CD4-positive, alpha-beta T cell treated with Interleukin-10 for 1 hour (primary cell): ENCODE data around the gene BACH2.

Source experiments
- DNase-seq: peaks from one replicate; pipeline ENCODE4 v3.0.0-alpha.2; 2020

The BACH2 gene

GRCh38 chr6:90274451-90275030 is 22.1 kb downstream of the BACH2 start:
- peak; percentile 90 for DNase-seq

DNA sequence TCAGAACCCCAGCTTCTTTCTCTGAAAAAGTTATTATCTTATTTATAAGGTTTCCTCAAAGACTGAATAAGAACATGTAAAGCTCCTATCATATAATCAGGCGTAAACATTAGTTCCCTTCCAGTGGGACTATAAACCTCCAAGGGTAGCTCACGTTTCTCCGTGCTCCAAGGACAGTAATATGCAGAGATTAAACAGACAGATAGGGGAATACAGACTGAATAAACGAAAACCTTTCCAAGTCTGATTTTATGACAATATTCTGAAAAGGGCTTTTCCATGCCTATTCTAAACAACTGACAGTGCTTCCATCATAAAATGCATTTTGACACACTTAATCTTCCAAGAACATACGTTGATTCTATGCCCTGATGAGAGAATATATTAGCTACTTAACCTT is 22.8 kb downstream of the BACH2 start:
- DNase-seq, result no peak

GRCh38 chr6:90272895-90273294 is 23.7 kb downstream of the BACH2 start:
- DNase-seq, result no peak

- no peak for DNase-seq
Observed at GRCh38 chr6:90271831-90272230, 24.8 kb downstream of the BACH2 start.

GRCh38 chr6:90269334-90269733 is 27.3 kb downstream of the BACH2 start:
- DNase-seq, result no peak

DNA sequence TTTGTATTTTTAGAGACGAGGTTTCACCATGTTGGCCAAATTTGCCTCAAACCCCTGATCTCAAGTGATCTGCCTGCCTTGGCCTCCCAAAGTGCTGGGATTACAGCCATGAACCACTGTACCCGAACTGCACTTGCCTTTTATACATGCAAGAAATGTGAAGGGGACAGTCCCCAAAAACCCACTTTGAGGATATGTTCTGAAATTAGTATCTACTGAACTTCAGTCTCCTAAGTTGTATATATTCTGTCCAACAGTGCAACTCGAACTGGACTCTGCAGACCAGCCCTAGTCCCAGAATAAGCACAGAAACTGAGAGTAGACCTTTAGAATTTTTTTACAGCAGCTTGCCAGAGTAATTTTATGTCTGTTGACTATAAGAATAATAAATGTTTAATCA is 28.5 kb downstream of the BACH2 start:
- no peak for DNase-seq

DNA sequence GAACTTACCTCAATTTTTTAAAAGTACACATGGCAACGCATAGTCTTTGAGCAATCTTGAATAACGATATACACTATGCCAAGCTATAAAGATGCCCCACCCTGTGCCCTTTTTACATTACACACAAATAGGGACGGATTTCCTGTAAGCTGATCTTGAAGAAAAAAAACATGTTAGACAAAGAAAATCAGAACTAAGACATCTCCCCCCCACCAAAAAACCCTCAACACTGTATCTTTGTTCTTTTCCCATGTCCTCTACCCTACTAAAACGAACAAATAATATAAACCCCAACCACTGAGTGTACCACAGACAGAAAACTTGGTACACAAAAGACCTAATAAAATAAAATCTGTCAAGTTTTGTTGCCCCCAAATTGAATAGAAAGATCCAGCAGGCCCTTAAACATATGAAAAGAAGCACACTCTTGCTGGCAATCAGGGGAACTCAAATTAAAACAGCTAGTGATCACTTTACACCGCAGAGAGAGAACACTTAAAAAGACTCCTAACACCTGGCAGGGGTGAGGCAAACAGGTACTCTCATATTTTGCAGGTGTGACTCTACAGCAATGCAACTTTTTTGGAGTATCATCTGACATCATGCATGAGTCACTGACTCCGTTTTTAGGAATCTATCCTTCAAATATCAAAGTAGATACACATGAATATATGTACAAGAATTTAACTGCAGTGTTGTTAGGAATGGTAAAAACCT is 29.6 kb downstream of the BACH2 start:
- peak; percentile 53 for DNase-seq

DNA sequence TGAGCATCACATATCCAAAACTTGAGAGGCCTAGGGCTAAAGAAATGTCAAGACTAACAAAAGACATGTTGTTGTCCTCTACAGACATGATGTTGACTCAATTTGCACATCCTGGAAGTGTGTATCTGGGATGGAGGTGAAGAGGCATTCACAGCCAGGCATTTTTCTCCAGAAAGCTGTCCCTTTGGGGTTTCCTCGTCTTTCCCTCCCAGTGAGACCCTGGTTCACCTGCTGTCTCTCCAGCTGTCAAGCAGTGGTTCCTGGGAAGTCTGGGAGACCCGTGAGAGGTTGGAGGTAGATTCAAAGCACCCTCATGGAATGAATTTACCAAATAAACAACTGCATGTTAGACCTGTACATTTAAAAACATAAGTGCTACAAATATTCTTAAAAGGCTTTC is 32.1 kb downstream of the BACH2 start:
- no peak for DNase-seq

GRCh38 chr6:90263633-90264032 is 33.0 kb downstream of the BACH2 start:
- DNase-seq, result no peak

DNA sequence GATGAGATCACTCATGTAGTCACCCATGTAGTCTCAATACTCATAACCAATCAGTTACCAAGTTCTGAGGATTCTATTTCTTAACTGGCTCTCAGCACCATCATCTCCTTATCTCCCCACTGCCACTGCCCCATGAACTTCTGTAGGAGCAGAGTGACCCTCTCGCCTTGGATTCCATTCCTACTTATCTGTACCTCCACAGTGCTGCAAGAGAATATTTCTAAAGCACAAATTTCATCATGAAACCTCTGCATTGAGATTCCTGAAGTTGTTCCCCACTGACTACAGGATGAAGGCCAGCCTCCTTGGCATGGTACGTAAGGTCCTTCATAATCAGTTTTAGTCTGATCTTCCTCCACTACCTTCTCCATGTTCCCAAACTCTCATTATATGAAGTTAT is 34.8 kb downstream of the BACH2 start:
- DNase-seq, result no peak

DNA sequence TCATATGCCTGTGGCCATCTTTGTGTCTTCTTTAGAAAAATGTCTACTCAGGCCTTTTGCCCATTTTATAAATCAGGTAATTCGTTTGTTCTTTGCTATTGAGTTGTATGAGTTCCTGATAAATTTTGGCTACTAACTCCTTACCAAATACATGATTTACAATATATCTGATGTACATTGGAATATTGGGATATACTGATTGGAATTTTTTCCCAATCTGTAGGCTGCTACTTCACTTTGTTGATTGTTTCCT is 39.2 kb downstream of the BACH2 start:
- DNase-seq, result no peak

- DNase-seq, result peak; percentile 41
Observed at GRCh38 chr6:90256698-90257485, 39.8 kb downstream of the BACH2 start.

GRCh38 chr6:90253631-90254030 is 43.0 kb downstream of the BACH2 start:
- no peak for DNase-seq

GRCh38 chr6:90251295-90251992 is 45.2 kb downstream of the BACH2 start:
- DNase-seq, result no peak

DNA sequence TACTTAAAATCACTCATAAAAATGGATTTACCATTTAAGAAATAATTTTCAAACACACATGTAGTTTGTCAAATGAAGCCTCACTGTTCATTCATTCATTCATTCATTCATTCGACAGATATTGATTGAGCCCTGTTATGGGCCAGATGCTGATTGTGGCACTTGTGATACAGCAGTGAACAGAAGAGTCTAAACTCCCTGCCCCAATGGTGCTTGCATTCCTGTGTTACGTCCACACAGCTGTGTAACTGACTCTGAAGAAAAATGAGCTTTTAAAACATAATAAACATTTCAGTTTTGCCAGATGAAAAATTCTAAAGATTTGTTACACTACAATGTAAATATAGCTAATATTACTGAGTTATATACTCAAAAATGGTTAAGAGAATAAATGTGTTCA is 46.2 kb downstream of the BACH2 start:
- no peak for DNase-seq

DNA sequence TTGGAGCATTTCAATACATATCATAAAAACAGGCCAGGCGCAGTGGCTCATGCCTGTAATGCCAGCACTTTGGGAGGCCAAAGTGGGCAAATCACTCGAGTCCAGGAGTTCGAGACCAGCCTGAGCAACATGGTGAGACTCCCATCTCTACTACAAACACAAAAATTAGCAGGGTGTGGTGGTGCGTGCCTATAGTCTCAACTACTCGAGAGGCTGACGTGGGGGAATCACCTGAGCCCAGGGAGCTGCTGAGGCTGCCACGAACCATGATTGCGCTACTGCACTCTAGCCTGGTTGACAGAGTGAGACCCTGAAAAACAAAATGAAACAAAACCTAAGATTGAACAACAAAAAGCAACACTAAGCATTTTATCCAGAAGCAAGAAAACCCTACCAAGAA is 47.2 kb downstream of the BACH2 start:
- DNase-seq, result no peak

GRCh38 chr6:90249034-90249433 is 47.6 kb downstream of the BACH2 start:
- no peak for DNase-seq

- no peak for DNase-seq
Observed at GRCh38 chr6:90247262-90247661, 49.4 kb downstream of the BACH2 start.

DNA sequence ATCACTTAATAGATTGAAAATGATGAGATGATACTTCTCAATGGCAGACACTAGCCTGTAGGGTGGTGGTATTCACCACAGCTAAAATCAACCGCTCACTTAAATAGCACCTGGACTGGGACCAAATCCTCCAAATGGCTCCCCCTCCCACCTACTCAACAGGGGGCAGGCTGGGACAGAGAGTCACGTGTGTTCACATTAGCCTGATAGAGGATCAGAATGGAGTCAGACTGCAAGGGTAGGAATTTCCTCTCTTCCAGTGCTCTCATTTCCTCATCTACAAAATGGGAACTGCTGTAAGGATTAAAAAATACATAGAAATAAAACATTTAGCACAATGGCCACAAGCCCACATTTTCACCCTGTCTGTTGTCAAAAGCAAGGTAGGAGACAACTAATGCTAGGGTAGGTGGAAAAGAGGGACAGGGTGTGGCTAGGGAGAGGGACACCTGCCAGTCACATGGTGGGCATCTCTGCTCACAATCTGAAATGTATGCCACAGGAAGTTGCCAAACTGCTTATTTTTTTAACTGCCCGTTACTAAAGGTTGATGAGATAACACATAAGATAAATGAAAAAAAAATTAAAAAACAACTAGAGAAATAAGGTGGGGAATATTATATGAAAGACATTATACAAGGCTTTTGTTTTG is 55.3 kb downstream of the BACH2 start:
- DNase-seq, result no peak

DNA sequence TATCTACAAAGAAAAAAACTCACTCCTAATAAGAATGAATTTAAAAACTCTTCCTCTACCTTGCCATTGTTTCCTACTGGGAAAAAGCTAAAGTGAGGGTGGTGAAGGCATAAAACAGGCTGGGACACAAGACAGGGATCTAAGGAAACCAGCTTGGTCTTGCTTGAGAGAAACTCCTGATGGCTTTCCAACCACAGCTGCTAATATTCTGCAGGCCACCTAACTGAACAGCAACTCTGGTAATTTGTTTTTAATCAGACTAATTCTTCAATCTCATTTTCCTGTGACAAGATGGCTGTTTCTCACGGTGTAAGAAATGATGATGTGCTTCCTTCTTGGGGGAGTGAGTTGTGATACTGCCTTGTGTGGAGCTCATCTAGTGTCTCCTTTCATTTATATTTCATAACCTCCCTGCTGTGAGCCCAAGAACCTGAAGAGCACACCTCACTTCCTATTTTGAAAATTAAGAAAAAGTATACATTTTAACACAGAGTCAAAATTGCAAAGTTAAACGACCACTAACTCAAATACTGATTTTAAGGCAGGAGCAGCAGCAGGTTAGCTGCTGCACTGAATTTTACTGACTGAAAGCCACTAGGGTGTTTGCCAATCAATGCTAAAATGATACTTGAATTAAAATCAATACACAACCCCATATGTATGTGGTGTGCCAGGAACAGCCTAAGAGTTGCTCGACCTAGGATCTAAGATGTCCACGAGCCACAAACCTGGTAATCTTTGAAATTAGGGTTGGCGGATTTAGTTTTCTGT is 58.0 kb downstream of the BACH2 start:
- DNase-seq, result no peak

DNA sequence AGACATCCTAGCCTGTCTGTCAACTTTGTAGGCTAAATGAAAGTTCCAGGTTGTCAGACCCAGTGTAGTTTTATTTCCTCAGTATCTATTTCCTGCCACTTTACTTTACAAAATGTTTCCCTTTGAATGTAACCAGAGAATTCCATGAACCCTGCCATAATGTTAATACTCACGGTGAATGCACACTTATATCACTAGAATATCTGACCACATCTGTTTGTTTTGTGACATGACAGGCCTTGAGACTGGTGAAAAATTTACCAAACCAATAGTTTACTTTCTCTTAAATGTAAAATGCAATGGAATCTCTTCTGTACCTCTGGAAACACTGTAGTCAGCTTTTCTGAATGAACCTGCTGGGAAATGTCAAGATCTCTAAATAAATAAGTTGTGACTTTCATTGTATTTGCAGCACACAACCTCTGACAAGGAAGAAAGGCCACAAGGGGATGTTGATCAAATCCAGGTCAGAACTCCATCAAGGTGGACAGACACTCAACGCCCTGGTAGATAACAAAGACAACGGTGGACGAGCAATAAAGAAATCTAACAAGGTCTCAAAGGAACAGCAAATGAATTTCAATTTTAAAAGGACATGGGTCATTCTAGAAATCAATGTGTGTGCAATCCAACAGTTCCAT is 59.2 kb downstream of the BACH2 start:
- DNase-seq, result no peak

DNA sequence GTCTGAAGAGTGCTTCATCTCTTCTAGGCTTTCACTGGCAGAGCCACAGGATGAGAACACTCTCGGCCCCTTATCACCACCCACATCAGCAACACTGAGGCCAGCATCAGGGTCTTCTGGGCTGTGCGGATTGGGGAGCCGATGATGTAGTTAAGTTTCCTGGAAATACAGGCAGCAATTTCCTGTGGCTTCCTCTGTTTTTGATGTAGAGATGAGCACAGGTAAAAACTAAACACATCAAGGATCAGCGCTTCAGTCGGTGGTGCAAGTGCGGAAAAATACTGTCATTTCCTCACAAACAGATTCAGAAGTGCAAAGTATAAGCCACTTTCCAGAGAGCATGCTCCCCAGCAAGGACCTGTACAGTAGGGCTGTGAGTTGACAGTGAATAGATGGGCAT is 62.6 kb downstream of the BACH2 start:
- DNase-seq, result peak; percentile 86
